HG03378 (cell line): ENCODE results near the gene ST3GAL5.

ENCODE experiments used
- ATAC-seq: cut with Tn5 transposase; IDR thresholded peaks from one replicate; pipeline ENCODE4 v1.9.1; 2021; ENCODE audit warnings: mild to moderate bottlenecking, moderate library complexity; ENCODE audit not compliant: unreplicated experiment

Gene ST3GAL5

GRCh38 chr2:85867556-85868292 is 21.1 kb downstream of the ST3GAL5 start:
- no peak for ATAC-seq

GRCh38 chr2:85867121-85867520 is 21.7 kb downstream of the ST3GAL5 start:
- no peak for ATAC-seq

GRCh38 chr2:85866165-85866659 is 22.6 kb downstream of the ST3GAL5 start:
- ATAC-seq: no peak

- ATAC-seq: peak; percentile 65
Measured at GRCh38 chr2:85865539-85866164, 23.1 kb downstream of the ST3GAL5 start.

GRCh38 chr2:85864654-85865053 is 24.1 kb downstream of the ST3GAL5 start:
- ATAC-seq: no peak

- ATAC-seq: no peak
Measured at GRCh38 chr2:85862426-85862825, 26.4 kb downstream of the ST3GAL5 start.

GRCh38 chr2:85861650-85862049 is 27.1 kb downstream of the ST3GAL5 start:
- ATAC-seq: no peak

GRCh38 chr2:85861180-85861579 is 27.6 kb downstream of the ST3GAL5 start:
- ATAC-seq: peak; percentile 61

- ATAC-seq: no peak
Measured at GRCh38 chr2:85858841-85859240, 29.9 kb downstream of the ST3GAL5 start.

GRCh38 chr2:85854897-85855296 is 33.9 kb downstream of the ST3GAL5 start:
- no peak for ATAC-seq

GRCh38 chr2:85854166-85854509 is 34.7 kb downstream of the ST3GAL5 start:
- peak; percentile 23 for ATAC-seq

- peak; percentile 63 for ATAC-seq
Measured at GRCh38 chr2:85853499-85854165, 35.2 kb downstream of the ST3GAL5 start.

GRCh38 chr2:85852937-85853498 is 35.8 kb downstream of the ST3GAL5 start:
- peak; percentile 62 for ATAC-seq

- no peak for ATAC-seq
Measured at GRCh38 chr2:85852152-85852840, 36.5 kb downstream of the ST3GAL5 start.

GRCh38 chr2:85851253-85852151 is 37.3 kb downstream of the ST3GAL5 start:
- ATAC-seq: no peak

- no peak for ATAC-seq
Measured at GRCh38 chr2:85850451-85850850, 38.3 kb downstream of the ST3GAL5 start.

GRCh38 chr2:85847051-85847588 is 41.7 kb downstream of the ST3GAL5 start:
- ATAC-seq: no peak

- ATAC-seq: no peak
Measured at GRCh38 chr2:85846411-85846810, 42.4 kb downstream of the ST3GAL5 start.

- no peak for ATAC-seq
Measured at GRCh38 chr2:85844486-85844885, 44.3 kb downstream of the ST3GAL5 start.

- no peak for ATAC-seq
Measured at GRCh38 chr2:85843543-85843942, 45.2 kb downstream of the ST3GAL5 start.
